HEK293T (cell line): ENCODE results near the gene SEMA3A.

Source experiments
- ELF4 ChIP-seq: fragments of 450-650 bp; IDR thresholded peaks from 2 replicates; pipeline ENCODE4 v1.6.1; 2017; ENCODE audit warnings: antibody characterized with exemption
- PKNOX1 ChIP-seq: fragments of 450-650 bp; IDR thresholded peaks from 2 replicates; pipeline ENCODE4 v1.6.1; 2016
- SUZ12 ChIP-seq: fragments of 450-650 bp; IDR thresholded peaks from 2 replicates; pipeline ENCODE4 v1.6.1; 2016; ENCODE audit warnings: mild to moderate bottlenecking

DNA sequence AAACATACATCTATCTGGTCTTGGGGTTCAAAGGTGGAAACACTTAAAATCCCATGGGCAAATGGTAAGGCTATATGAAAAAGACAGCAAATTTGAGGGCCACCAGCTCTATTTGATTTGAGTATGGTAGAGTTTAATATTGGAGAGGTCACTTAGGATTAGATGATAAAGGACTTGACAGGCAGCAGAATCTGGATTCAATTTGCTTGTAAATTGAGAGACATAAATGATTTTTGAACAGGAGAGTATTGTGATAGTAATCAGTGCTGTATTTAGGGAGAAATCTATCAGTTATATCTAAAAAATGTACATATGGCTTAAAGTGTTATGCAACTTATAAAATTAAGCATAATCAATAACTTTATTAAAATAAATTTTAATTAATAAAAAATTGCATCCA, 155.2 kb downstream of the SEMA3A start:
- TF ChIP-seq PKNOX1 (no peak), SUZ12 (no peak), ELF4 (no peak)
